Kidney epithelial cell (primary cell): ENCODE measurements around the gene COL13A1. TPM values are rescaled to one million over a fixed set of nuclear protein-coding genes. Genes with fewer than 3 reads are reported as not detected.

Experiments used
- DNase-seq: peaks from one replicate; pipeline ENCODE4 v3.0.0-alpha.2; 2010; ENCODE audit warnings: low read depth
- H3K27me3 ChIP-seq: 2 replicates; pipeline ENCODE4 v1.6.0; 2011; ENCODE audit warnings: low read length; ENCODE audit not compliant: control insufficient read depth, insufficient read depth
- H3K36me3 ChIP-seq: 2 replicates; pipeline ENCODE4 v1.5.1; 2011; ENCODE audit warnings: low read length; ENCODE audit not compliant: control insufficient read depth, insufficient read depth
- H3K4me3 ChIP-seq: 2 replicates; pipeline ENCODE4 v1.5.1; 2011; ENCODE audit warnings: low read depth, mild to moderate bottlenecking, control low read depth, low read length
- total RNA-seq: library from RNA; depleted of rRNA; stranded (reverse); fragments of >200 nt; gene quantifications from 2 replicates; pipeline ENCODE4 v1.2.3, GENCODE V29; 2015
- TF ChIP-seq, protein P1 (sequence below): IDR thresholded peaks from 2 replicates; pipeline ENCODE4 v1.5.1; 2011; ENCODE audit warnings: mild to moderate bottlenecking, moderate library complexity, low read length, control low read depth, inconsistent platforms; ENCODE audit not compliant: insufficient read depth, poor library complexity, severe bottlenecking

COL13A1 gene
- total RNA-seq, 1 donor from 2014 or later: 1.7 TPM

DNA sequence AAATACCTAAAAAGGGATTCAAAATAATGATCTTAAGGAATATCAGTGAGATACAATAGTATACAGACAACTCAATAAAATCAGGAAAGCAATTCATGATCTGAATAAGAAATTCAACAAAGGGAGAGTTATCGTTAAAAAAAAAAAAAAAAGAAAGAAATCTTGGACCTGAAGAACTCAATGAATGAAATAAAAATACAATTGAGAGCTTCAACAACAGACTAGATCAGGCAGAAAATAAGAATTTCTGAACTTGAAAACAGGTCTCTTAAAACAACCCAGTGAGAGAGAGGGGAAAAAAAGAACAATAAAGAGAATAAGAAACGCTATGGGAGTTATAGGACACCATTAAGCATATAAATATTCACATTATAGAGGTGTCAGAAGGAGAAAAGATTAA is 179.0 kb downstream of the COL13A1 start:
- Histone ChIP-seq H3K4me3 (no peak overlapping the region), H3K27me3 (peaks cover 3% of the 10 kb centered on the region), H3K36me3 (no peaks in the 10 kb centered on the region)
- TF ChIP-seq, protein P1, sequence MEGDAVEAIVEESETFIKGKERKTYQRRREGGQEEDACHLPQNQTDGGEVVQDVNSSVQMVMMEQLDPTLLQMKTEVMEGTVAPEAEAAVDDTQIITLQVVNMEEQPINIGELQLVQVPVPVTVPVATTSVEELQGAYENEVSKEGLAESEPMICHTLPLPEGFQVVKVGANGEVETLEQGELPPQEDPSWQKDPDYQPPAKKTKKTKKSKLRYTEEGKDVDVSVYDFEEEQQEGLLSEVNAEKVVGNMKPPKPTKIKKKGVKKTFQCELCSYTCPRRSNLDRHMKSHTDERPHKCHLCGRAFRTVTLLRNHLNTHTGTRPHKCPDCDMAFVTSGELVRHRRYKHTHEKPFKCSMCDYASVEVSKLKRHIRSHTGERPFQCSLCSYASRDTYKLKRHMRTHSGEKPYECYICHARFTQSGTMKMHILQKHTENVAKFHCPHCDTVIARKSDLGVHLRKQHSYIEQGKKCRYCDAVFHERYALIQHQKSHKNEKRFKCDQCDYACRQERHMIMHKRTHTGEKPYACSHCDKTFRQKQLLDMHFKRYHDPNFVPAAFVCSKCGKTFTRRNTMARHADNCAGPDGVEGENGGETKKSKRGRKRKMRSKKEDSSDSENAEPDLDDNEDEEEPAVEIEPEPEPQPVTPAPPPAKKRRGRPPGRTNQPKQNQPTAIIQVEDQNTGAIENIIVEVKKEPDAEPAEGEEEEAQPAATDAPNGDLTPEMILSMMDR: no peak
- no peak for DNase-seq

DNA sequence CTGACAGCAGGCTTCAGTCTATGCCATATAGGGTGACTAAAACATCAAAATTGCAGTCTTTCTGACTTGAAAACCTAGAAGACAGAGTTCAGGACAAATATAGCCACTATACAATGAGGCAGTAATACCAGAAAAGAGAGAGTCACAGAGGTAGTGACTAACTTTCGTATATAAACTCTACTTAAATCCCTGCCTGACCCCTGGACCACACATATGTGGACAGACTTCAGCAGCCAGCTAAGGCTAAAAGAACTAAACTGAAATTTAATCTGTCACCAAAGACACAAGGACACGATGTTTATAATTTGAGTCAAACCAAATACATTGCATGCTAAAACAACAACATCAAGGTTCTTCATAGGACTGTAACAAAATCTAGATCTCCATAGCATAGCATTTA is 186.4 kb downstream of the COL13A1 start:
- DNase-seq: no peak
- TF ChIP-seq, protein P1: no peak
- no peak overlapping the region for H3K4me3 ChIP-seq
- H3K36me3 ChIP-seq: no peaks in the 10 kb centered on the region
- peaks cover 2% of the 10 kb centered on the region for H3K27me3 ChIP-seq

DNA sequence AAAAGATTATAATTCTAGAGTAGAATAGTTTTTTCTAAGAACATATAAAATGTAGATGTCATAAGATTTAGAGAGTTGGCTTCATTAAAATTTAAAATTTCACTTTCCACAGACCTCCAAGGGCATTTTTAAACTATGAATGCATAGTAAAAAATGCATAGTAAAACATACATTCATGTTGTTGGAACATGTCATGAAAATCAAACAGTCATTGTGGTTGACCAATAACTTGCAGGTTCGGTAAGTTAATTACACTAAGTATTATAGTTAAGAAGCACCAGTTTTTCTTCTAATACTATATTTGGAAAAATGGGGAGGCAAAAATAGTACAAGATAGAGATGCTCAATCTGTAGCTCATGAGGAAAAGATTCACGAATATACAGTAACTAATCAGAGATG is 189.4 kb downstream of the COL13A1 start:
- Histone ChIP-seq H3K27me3 (peaks cover 2% of the 10 kb centered on the region), H3K36me3 (no peaks in the 10 kb centered on the region), H3K4me3 (no peak overlapping the region)
- DNase-seq: no peak
- TF ChIP-seq, protein P1: no peak

DNA sequence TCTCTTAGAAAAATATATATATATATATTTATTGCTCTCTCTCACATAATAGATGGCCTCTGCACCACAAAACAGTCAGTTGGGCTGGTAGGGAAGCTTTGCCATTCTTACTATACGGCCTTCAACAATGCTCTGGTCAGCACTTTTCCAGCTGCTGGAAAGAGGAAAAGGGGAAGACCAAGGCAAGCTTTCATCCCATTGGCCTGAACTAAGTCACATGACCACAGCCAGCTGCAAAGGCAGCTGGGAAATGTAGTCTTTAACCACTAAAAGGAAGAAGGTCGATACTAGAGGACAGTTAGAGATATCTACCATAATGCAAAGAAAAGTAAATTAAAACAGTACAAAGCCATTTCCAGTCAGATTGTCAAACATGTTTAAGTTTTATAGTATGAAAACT is 192.6 kb downstream of the COL13A1 start:
- Histone ChIP-seq H3K36me3 (no peaks in the 10 kb centered on the region), H3K27me3 (no peaks in the 10 kb centered on the region), H3K4me3 (no peak overlapping the region)
- DNase-seq: no peak
- TF ChIP-seq, protein P1: no peak

DNA sequence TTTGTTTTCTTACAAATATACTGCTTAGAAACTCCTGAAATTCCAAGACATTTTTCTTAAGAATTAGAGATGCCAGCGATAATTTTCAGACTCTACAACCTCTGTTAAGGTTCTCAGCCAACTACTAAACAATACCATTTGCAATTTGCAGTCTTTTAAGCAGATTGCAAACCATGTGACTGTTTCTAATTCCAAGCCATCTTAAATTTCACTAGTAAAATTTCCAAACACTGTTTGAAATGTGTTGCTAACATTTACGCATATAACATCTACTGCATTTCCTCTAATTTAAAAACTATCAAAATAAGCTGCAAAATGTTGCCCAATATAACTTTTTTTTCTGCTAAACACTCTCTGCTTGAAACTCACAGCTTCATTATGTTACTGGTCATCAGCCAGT is 194.9 kb downstream of the COL13A1 start:
- DNase-seq: no peak
- no peaks in the 10 kb centered on the region for H3K36me3 ChIP-seq
- no peak overlapping the region for H3K4me3 ChIP-seq
- TF ChIP-seq, protein P1: no peak
- H3K27me3 ChIP-seq: peaks cover 2% of the 10 kb centered on the region

DNA sequence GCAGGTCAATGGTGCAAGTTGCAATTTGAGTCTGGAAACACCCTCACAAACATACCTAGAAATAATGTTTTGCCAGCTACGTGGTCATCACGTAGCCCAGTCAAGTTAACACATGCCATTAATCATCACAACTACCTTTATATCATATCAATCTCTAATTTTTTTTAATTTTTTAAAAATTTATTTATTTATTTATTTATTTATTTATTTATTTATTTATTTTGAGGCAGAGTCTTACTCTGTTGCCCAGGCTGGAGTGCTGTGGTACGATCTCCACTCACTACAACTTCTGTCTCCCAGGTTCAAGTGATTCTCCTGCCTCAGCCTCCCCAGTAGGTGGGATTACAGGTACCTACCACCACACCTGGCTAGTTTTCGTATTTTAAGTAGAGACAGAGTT is 198.6 kb downstream of the COL13A1 start:
- DNase-seq: no peak
- no peaks in the 10 kb centered on the region for H3K36me3 ChIP-seq
- H3K4me3 ChIP-seq: no peak overlapping the region
- H3K27me3 ChIP-seq: peaks cover 2% of the 10 kb centered on the region
- TF ChIP-seq, protein P1: no peak
